Measurements from ENCODE around the gene URI1.
"Not testable (repeated sequence)": the region's sequence is repeated elsewhere in the genome, so short reads cannot be mapped to it uniquely, and the experiment has no call there.

The URI1 gene

GRCh38 chr19:30028992-30029343, 86.9 kb downstream of the URI1 start:
- Histone ChIP-seq H3K4me1 (peaks cover 8% of the 10 kb centered on the region), H3K9ac (no peak overlapping the region), H3K4me2 (no peak overlapping the region), H4K20me1 (no peaks in the 10 kb centered on the region), H3K27ac (no peak overlapping the region), H3K4me3 (no peak overlapping the region), H3K36me3 (peaks cover 42% of the 10 kb centered on the region), H3K9me3 (peaks cover 34% of the 10 kb centered on the region), H3K27me3 (no peaks in the 10 kb centered on the region)
- TF ChIP-seq Cebpa-rat (IDR thresholded peaks at IDR 0.05), result no peak

GRCh38 chr19:30029721-30030510, 87.9 kb downstream of the URI1 start:
- no peaks in the 10 kb centered on the region for H4K20me1 ChIP-seq
- H3K27ac ChIP-seq, result no peak overlapping the region
- H3K9me3 ChIP-seq, result peaks cover 36% of the 10 kb centered on the region
- H3K27me3 ChIP-seq, result no peaks in the 10 kb centered on the region
- H3K36me3 ChIP-seq, result peaks cover 47% of the 10 kb centered on the region
- H3K9ac ChIP-seq, result no peak overlapping the region
- 0 out of 2 replicates have a peak overlapping the region, but pooled peaks have one; percentile 0 for H3K4me2 ChIP-seq
- no peak overlapping the region for H3K4me3 ChIP-seq
- H3K4me1 ChIP-seq, result peaks cover 8% of the 10 kb centered on the region
- TF ChIP-seq Cebpa-rat (IDR thresholded peaks at IDR 0.05), result no peak

- Histone ChIP-seq H3K9ac (no peak overlapping the region), H3K36me3 (peaks cover 81% of the 10 kb centered on the region), H3K4me1 (peaks cover 8% of the 10 kb centered on the region), H3K27me3 (no peaks in the 10 kb centered on the region), H4K20me1 (no peaks in the 10 kb centered on the region), H3K27ac (no peak overlapping the region), H3K4me3 (no peak overlapping the region), H3K9me3 (peaks cover 71% of the 10 kb centered on the region), H3K4me2 (no peak overlapping the region)
- TF ChIP-seq Cebpa-rat (IDR thresholded peaks at IDR 0.05), result no peak
Observed at GRCh38 chr19:30034321-30034720, 92.3 kb downstream of the URI1 start.

GRCh38 chr19:30036154-30037129, 94.4 kb downstream of the URI1 start:
- no peak overlapping the region for H3K9ac ChIP-seq
- H3K4me3 ChIP-seq, result no peak overlapping the region
- H3K27ac ChIP-seq, result no peak overlapping the region
- H3K9me3 ChIP-seq, result peaks cover 74% of the 10 kb centered on the region
- H3K36me3 ChIP-seq, result peaks cover 79% of the 10 kb centered on the region
- no peak for TF ChIP-seq Cebpa-rat (IDR thresholded peaks at IDR 0.05)
- no peak overlapping the region for H3K4me2 ChIP-seq
- no peaks in the 10 kb centered on the region for H3K27me3 ChIP-seq
- H4K20me1 ChIP-seq, result no peaks in the 10 kb centered on the region
- no peaks in the 10 kb centered on the region for H3K4me1 ChIP-seq

GRCh38 chr19:30037835-30038234, 95.8 kb downstream of the URI1 start:
- Histone ChIP-seq H3K27me3 (no peaks in the 10 kb centered on the region), H3K4me2 (no peak overlapping the region), H3K36me3 (peaks cover 78% of the 10 kb centered on the region), H4K20me1 (no peaks in the 10 kb centered on the region), H3K4me1 (peaks cover 8% of the 10 kb centered on the region), H3K9me3 (peaks cover 74% of the 10 kb centered on the region), H3K4me3 (no peak overlapping the region), H3K9ac (no peak overlapping the region), H3K27ac (no peak overlapping the region)
- TF ChIP-seq Cebpa-rat (IDR thresholded peaks at IDR 0.05), result no peak

GRCh38 chr19:30041931-30042330, 99.9 kb downstream of the URI1 start:
- H3K4me2 ChIP-seq, H3K9ac ChIP-seq, H3K4me3 ChIP-seq, H3K27me3 ChIP-seq, H3K27ac ChIP-seq: not testable (repeated sequence)
- H3K4me1 ChIP-seq, result peaks cover 32% of the 10 kb centered on the region
- H4K20me1 ChIP-seq, result peaks cover 16% of the 10 kb centered on the region; the same call in 1 of the 2 replicates
- peaks cover 41% of the 10 kb centered on the region for H3K36me3 ChIP-seq
- H3K9me3 ChIP-seq, result peaks cover 53% of the 10 kb centered on the region

- H3K27ac ChIP-seq, H3K4me3 ChIP-seq, H3K9ac ChIP-seq, H3K27me3 ChIP-seq: not testable (repeated sequence)
- Histone ChIP-seq H3K36me3 (peaks cover 31% of the 10 kb centered on the region), H3K4me1 (peaks cover 40% of the 10 kb centered on the region), H4K20me1 (peaks cover 25% of the 10 kb centered on the region; the same call in 1 of the 2 replicates), H3K4me2 (peak overlapping the region; percentile 32), H3K9me3 (peaks cover 42% of the 10 kb centered on the region)
Observed at GRCh38 chr19:30043008-30043407, 101.0 kb downstream of the URI1 start.

GRCh38 chr19:30044273-30045248, 102.5 kb downstream of the URI1 start:
- Histone ChIP-seq H3K9me3 (peaks cover 31% of the 10 kb centered on the region), H3K27ac (no peak overlapping the region)
- no peak for TF ChIP-seq Cebpa-rat (IDR thresholded peaks at IDR 0.05)

GRCh38 chr19:30046522-30046921, 104.5 kb downstream of the URI1 start:
- H3K4me1 ChIP-seq, result peaks cover 48% of the 10 kb centered on the region
- H3K4me2 ChIP-seq, result peak overlapping the region; percentile 32
- H3K27me3 ChIP-seq, result no peaks in the 10 kb centered on the region
- H4K20me1 ChIP-seq, result peaks cover 25% of the 10 kb centered on the region; the same call in 1 of the 2 replicates
- H3K27ac ChIP-seq, result no peak overlapping the region
- H3K4me3 ChIP-seq, result no peak overlapping the region
- H3K9ac ChIP-seq, result no peak overlapping the region
- H3K9me3 ChIP-seq, result peaks cover 15% of the 10 kb centered on the region
- H3K36me3 ChIP-seq, result peaks cover 11% of the 10 kb centered on the region; the same call in 1 of the 2 replicates
- no peak for TF ChIP-seq Cebpa-rat (IDR thresholded peaks at IDR 0.05)

More at GRCh38 chr19:30044273-30045248, 102.5 kb downstream of the URI1 start:
- Histone ChIP-seq H3K4me2 (no peak overlapping the region), H3K36me3 (peaks cover 26% of the 10 kb centered on the region), H3K4me1 (peaks cover 40% of the 10 kb centered on the region), H3K9ac (no peak overlapping the region), H4K20me1 (peaks cover 25% of the 10 kb centered on the region; the same call in 1 of the 2 replicates), H3K4me3 (no peak overlapping the region), H3K27me3 (no peaks in the 10 kb centered on the region)
